HG03460 (cell line): ENCODE measurements around the gene KRTAP4-3.
"Not testable (repeated sequence)": the region's sequence is repeated elsewhere in the genome, so short reads cannot be mapped to it uniquely, and the experiment has no call there.

Experiments used
- ATAC-seq: cut with Tn5 transposase; IDR thresholded peaks from one replicate; pipeline ENCODE4 v1.9.1; 2021; ENCODE audit not compliant: unreplicated experiment

Gene KRTAP4-3

GRCh38 chr17:41153856-41154255 lies 14.2 kb downstream of the KRTAP4-3 start:
- no peak for ATAC-seq

- ATAC-seq: no peak
Observed at GRCh38 chr17:41151525-41151924, 16.5 kb downstream of the KRTAP4-3 start.

GRCh38 chr17:41150026-41150425 lies 18.0 kb downstream of the KRTAP4-3 start:
- ATAC-seq: no peak

- no peak for ATAC-seq
Observed at GRCh38 chr17:41149652-41149985, 18.4 kb downstream of the KRTAP4-3 start, which contains the start of gene KRTAP4-5. Gene KRTAP4-5 (minus strand): TSS chr17:41149825. CDS start chr17:41149767, 58 bp downstream.

GRCh38 chr17:41148971-41149651 lies 18.9 kb downstream of the KRTAP4-3 start:
- not testable (repeated sequence) for ATAC-seq

- no peak for ATAC-seq
Observed at GRCh38 chr17:41147531-41148204, 20.4 kb downstream of the KRTAP4-3 start.

GRCh38 chr17:41145261-41145660 lies 22.8 kb downstream of the KRTAP4-3 start:
- no peak for ATAC-seq

- no peak for ATAC-seq
Observed at GRCh38 chr17:41144846-41145245, 23.2 kb downstream of the KRTAP4-3 start.

GRCh38 chr17:41141361-41141760 lies 26.7 kb downstream of the KRTAP4-3 start:
- ATAC-seq: no peak

GRCh38 chr17:41140360-41141131 lies 27.5 kb downstream of the KRTAP4-3 start, which contains the start of gene KRTAP4-6:
Gene KRTAP4-6 (minus strand): TSS chr17:41140544. CDS start chr17:41140487, 57 bp downstream.
- ATAC-seq: no peak

- ATAC-seq: not testable (repeated sequence)
Observed at GRCh38 chr17:41139865-41140264, 28.2 kb downstream of the KRTAP4-3 start.

GRCh38 chr17:41133880-41134735 lies 33.9 kb downstream of the KRTAP4-3 start:
- ATAC-seq: no peak

- no peak for ATAC-seq
Observed at GRCh38 chr17:41131979-41132378, 36.0 kb downstream of the KRTAP4-3 start.

- ATAC-seq: no peak
Observed at GRCh38 chr17:41127371-41127770, 40.6 kb downstream of the KRTAP4-3 start.

GRCh38 chr17:41126412-41126811 lies 41.6 kb downstream of the KRTAP4-3 start:
- ATAC-seq: no peak

- no peak for ATAC-seq
Observed at GRCh38 chr17:41125064-41125463, 43.0 kb downstream of the KRTAP4-3 start.

GRCh38 chr17:41123991-41124371 lies 44.0 kb downstream of the KRTAP4-3 start, which contains the start of gene KRTAP4-12:
Gene KRTAP4-12 (minus strand): TSS chr17:41124182. CDS start chr17:41124122, 60 bp downstream.
- not testable (repeated sequence) for ATAC-seq

GRCh38 chr17:41123292-41123990 lies 44.6 kb downstream of the KRTAP4-3 start:
- ATAC-seq: not testable (repeated sequence)

- no peak for ATAC-seq
Observed at GRCh38 chr17:41121742-41122141, 46.3 kb downstream of the KRTAP4-3 start.
